ENCODE data around the gene TOX2. TPM values are rescaled to one million over a fixed set of nuclear protein-coding genes. Genes with fewer than 3 reads are reported as not detected.

The TOX2 gene
- total RNA-seq, 1 experiment from 2014 or later, result not detected

GRCh38 chr20:44035924-44036323 lies 121.3 kb downstream of the TOX2 start:
- peak in 1 of 2 experiments; percentile 33 for DNase-seq
- intact Hi-C loops (cut with micrococcal nuclease; ENCODE audit: unreplicated experiment), result no loop called here
- no peaks in the 10 kb centered on the region for H3K36me3 ChIP-seq (ENCODE audit: control insufficient read depth, insufficient read depth, low read length)
- no peak overlapping the region for H3K4me3 ChIP-seq (ENCODE audit: low read depth, low read length)
- ChIA-PET CTCF (no interaction called here), POLR2A (no interaction called here)
- peaks cover 3% of the 10 kb centered on the region for H3K27me3 ChIP-seq (replicated peaks; ENCODE audit: control insufficient read depth, insufficient read depth, low read length)
- H3K9me3 ChIP-seq, result no peaks in the 10 kb centered on the region
- no peak overlapping the region for H3K27ac Mint-ChIP-seq (ENCODE audit: unreplicated experiment)
- H3K4me1 Mint-ChIP-seq (ENCODE audit: low read depth, unreplicated experiment), result no peaks in the 10 kb centered on the region
- H3K27me3 Mint-ChIP-seq (ENCODE audit: insufficient read depth, unreplicated experiment), result peaks cover 55% of the 10 kb centered on the region
- H3K4me1 ChIP-seq, result no peaks in the 10 kb centered on the region
- no peaks in the 10 kb centered on the region for H3K36me3 Mint-ChIP-seq (ENCODE audit: insufficient read depth, unreplicated experiment)
- no peak for TF ChIP-seq CTCF (IDR thresholded peaks at IDR 0.05; ENCODE audit: insufficient read depth in 1 of 2, low read depth in 1 of 2, low read length in 1 of 2, severe bottlenecking in 1 of 2, unreplicated experiment in 1 of 2)
- H3K9me3 Mint-ChIP-seq (ENCODE audit: unreplicated experiment), result no peaks in the 10 kb centered on the region
- H3K4me3 Mint-ChIP-seq (ENCODE audit: unreplicated experiment), result no peak overlapping the region
- no TSS peak for BruUV-seq (replicated peaks)

GRCh38 chr20:44036441-44036840 lies 121.8 kb downstream of the TOX2 start:
- Mint-ChIP-seq H3K4me3 (ENCODE audit: unreplicated experiment) (no peak overlapping the region), H3K36me3 (ENCODE audit: insufficient read depth, unreplicated experiment) (no peaks in the 10 kb centered on the region), H3K27ac (ENCODE audit: unreplicated experiment) (no peak overlapping the region), H3K9me3 (ENCODE audit: unreplicated experiment) (no peaks in the 10 kb centered on the region), H3K27me3 (ENCODE audit: insufficient read depth, unreplicated experiment) (peaks cover 55% of the 10 kb centered on the region), H3K4me1 (ENCODE audit: low read depth, unreplicated experiment) (no peaks in the 10 kb centered on the region)
- BruUV-seq (replicated peaks), result no TSS peak
- Histone ChIP-seq H3K9me3 (no peaks in the 10 kb centered on the region), H3K36me3 (ENCODE audit: control insufficient read depth, insufficient read depth, low read length) (no peaks in the 10 kb centered on the region), H3K4me1 (no peaks in the 10 kb centered on the region), H3K4me3 (ENCODE audit: low read depth, low read length) (no peak overlapping the region), H3K27me3 (replicated peaks; ENCODE audit: control insufficient read depth, insufficient read depth, low read length) (peaks cover 3% of the 10 kb centered on the region)
- no peak for DNase-seq
- ChIA-PET CTCF (interaction anchor here (0.6 kb wide), 1 partner anchor 441 kb away, joined by 7 read pairs; no protein-coding TSS in a partner anchor), POLR2A (no interaction called here)
- TF ChIP-seq CTCF (IDR thresholded peaks at IDR 0.05; ENCODE audit: insufficient read depth in 1 of 2, low read depth in 1 of 2, low read length in 1 of 2, severe bottlenecking in 1 of 2, unreplicated experiment in 1 of 2), result no peak
- intact Hi-C loops (cut with micrococcal nuclease; ENCODE audit: unreplicated experiment), result no loop called here

- CTCF ChIA-PET, result interaction anchor here (0.7 to 1.0 kb wide), 3 partner anchors 42 to 871 kb away, joined by 3 read pairs; no protein-coding TSS in a partner anchor
- H3K4me3 ChIP-seq (ENCODE audit: low read depth, low read length), result no peak overlapping the region
- intact Hi-C loops (cut with micrococcal nuclease; ENCODE audit: unreplicated experiment), result no loop called here
- Mint-ChIP-seq H3K9me3 (ENCODE audit: unreplicated experiment) (no peaks in the 10 kb centered on the region), H3K27me3 (ENCODE audit: insufficient read depth, unreplicated experiment) (peaks cover 59% of the 10 kb centered on the region), H3K4me3 (ENCODE audit: unreplicated experiment) (no peak overlapping the region), H3K27ac (ENCODE audit: unreplicated experiment) (no peak overlapping the region), H3K36me3 (ENCODE audit: insufficient read depth, unreplicated experiment) (no peaks in the 10 kb centered on the region), H3K4me1 (ENCODE audit: low read depth, unreplicated experiment) (no peaks in the 10 kb centered on the region)
- H3K36me3 ChIP-seq (ENCODE audit: control insufficient read depth, insufficient read depth, low read length), result no peaks in the 10 kb centered on the region
- TF ChIP-seq CTCF (IDR thresholded peaks at IDR 0.05; ENCODE audit: insufficient read depth in 1 of 2, low read depth in 1 of 2, low read length in 1 of 2, severe bottlenecking in 1 of 2, unreplicated experiment in 1 of 2), result no peak
- peaks cover 5% of the 10 kb centered on the region for H3K27me3 ChIP-seq (replicated peaks; ENCODE audit: control insufficient read depth, insufficient read depth, low read length)
- POLR2A ChIA-PET, result no interaction called here
- BruUV-seq (replicated peaks), result no TSS peak
- H3K9me3 ChIP-seq, result no peaks in the 10 kb centered on the region
- peak in 1 of 2 experiments; percentile 36 for DNase-seq
- no peaks in the 10 kb centered on the region for H3K4me1 ChIP-seq
These were observed 124.0 kb downstream of the TOX2 start for GRCh38 chr20:44038681-44039123.

All from Caco-2 (cell line).